Prostate gland (tissue), 2 donors: ENCODE data around the gene RNU1-1.
"Not testable (repeated sequence)": the region's sequence is repeated elsewhere in the genome, so short reads cannot be mapped to it uniquely, and the experiment has no call there.

ENCODE experiments used
- CTCF ChIP-seq, 4 experiments: fragments of 200-600 bp in 2 of 4; fragments of 450-650 bp in 2 of 4; sonication (generic) in 2 of 4; IDR thresholded peaks; 1 replicate in 3 of 4; 2 replicates in 1 of 4; pipeline ENCODE4 v1.5.1; 2016 to 2019; ENCODE audit warnings: antibody characterized with exemption in 4 of 4, mild to moderate bottlenecking in 2 of 4, moderate library complexity in 2 of 4
- POLR2A ChIP-seq: fragments of 450-650 bp; IDR thresholded peaks from one replicate; pipeline ENCODE4 v1.6.1; 2016; ENCODE audit warnings: antibody characterized with exemption, mild to moderate bottlenecking
- POLR2AphosphoS5 ChIP-seq: sonication (generic); formaldehyde crosslinking; IDR thresholded peaks from one replicate; pipeline ENCODE4 v1.6.1; 2017; ENCODE audit warnings: antibody characterized with exemption

- not testable (repeated sequence) for TF ChIP-seq CTCF (IDR thresholded peaks at IDR 0.05); POLR2A; POLR2AphosphoS5
Observed at GRCh38 chr1:16561035-16561434, 47.0 kb upstream of the RNU1-1 start.
